HG02763 (cell line): ENCODE data around the gene LONRF2.
"Not testable (repeated sequence)": the region's sequence is repeated elsewhere in the genome, so short reads cannot be mapped to it uniquely, and the experiment has no call there.

Experiments
- ATAC-seq: cut with Tn5 transposase; IDR thresholded peaks from one replicate; pipeline ENCODE4 v1.9.1; 2021; ENCODE audit warnings: mild to moderate bottlenecking, moderate library complexity; ENCODE audit not compliant: unreplicated experiment

LONRF2 gene

DNA sequence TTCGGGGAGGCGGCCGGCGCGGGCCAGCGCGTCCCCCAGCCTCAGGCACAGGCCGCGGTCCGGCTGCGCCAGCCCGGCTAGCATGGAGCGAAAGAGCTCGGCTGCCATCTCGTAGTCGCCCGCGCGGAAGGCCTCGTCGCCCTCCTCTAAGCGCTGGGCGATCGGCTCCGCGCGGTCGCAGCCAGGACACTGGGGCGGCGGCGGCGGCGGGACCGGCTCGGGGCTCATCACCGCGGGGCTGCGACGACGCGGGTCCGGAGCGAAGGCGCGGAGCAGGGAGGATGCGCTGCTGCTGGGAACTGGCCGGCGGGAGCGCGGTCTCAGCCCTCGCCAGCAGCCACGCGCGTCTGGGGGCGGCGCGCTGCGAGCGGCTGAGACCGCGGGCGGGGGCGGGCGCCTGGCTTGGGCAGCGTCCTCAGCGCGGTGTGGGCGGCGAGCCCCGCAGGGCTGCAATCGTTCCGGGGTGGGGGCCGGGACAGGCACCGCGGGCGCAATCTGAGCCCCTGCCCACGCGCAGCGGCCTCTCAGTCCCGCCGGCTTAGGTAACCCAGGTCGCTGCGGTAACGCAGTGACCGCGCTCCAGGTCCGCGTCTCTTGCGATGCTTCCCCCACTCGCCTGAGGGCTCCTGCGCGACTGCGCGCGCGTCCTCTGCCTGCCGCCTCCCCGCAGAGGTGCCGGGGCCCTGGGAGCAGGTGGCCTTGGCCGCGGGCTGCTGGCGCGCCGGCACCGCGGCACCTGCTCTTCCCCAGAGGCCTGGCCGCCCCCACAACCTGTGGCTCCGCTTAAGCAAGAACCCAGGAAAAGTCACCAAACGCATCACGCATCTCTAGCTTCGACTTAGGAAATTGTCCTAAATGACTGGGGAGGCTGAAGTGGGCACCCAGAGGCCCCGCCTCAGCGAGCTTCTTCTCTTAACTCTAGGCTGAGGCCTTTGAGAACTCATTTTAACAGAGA, at the start of gene LONRF2:
LONRF2 (minus strand) TSS at position 636 of the 955 bp plus-strand sequence; CDS start at position 228, 408 bp downstream.
- ATAC-seq = no peak

DNA sequence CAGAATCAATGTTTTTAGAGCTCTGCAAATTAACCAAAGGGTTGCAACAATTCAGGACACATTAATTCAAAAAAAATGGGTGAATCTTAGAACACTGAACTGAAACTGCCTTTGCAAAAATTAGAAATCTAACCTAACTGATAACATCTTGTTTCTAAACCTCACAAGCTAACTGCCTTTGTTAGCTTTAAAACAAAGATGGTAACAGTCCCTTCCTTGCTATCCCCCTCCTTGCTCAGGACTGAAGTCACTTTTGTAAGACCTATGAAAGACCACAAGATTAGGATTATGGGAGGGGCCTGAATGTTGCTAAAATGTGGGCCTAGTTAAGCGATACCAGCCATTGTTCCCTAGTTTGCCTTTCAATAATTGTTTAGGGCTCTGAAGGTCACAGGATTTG, 44.9 kb upstream of the LONRF2 start:
- ATAC-seq = no peak

DNA sequence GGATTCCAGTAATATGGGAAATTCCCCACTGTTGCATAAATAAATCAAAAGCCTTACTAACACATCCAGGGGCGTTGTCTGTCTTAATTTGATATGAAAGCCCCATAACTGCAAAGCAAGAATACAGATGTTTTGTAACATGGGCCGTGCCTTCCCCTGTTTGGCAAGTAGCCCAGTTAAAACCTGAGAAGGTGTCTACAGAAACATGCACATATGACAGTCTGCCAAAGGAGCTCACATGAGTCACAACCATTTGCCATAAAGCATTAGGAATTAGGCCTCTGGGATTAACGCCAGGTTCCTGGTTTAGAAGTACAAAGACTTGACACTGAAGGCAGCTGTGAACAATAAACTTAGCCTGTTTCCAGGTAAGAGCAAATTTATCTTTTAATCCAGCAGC, 43.1 kb upstream of the LONRF2 start:
- ATAC-seq = no peak

DNA sequence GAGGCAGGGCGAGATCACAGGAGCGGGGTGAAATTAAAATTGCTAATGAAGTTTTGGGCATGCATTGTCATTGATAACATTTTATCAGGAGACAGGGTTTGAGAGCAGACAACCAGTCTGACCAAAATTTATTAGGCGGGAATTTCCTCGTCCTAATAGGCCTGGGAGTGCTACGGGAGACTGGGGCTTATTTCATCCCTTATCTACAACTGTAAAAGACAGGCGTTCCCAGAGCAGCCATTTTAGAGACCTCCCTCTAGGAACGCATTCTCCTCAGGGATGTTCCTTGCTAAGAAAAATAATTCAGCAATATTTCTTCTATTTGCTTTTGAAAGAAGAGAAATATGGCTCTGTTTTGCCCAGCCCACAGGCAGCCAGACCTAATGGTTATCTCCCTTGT, 40.0 kb upstream of the LONRF2 start:
- ATAC-seq = not testable (repeated sequence)

DNA sequence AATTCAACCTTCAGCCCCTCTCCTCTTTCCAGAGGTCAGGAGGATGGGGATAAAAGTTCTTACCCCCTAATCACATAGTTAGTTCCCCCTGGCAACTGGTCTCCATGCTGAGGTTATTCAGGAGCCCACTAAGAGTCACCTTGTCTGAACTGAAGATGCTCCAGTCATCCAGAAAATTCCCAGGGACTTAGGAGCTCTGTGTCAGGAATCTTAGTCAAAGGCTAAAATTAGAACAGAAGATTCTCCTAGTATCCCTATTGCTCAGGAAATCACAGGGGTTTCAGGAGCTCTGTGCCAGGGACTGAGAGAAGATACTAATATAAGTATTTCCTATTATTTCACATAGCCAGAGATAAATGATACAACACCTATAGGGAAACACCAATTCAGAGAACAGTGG, 37.3 kb upstream of the LONRF2 start:
- no peak for ATAC-seq

DNA sequence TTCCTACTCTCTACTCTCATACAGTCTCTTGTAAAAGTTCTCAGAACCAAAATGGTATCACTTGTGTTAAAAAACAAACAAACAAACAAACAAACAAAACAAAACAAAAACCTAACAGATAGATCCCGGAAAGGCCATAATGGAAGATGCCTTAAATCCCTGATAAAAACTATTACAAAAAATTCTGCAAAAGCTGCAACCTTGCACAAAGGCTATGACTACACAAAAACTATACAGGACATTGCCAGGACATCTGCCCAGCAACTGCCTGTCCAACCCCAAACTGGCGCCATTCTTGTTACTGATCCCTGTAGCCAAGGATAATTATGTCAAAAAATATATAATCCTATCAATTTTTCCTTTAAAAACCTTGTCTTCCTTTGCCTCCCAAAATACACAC, 36.3 kb upstream of the LONRF2 start:
- no peak for ATAC-seq

DNA sequence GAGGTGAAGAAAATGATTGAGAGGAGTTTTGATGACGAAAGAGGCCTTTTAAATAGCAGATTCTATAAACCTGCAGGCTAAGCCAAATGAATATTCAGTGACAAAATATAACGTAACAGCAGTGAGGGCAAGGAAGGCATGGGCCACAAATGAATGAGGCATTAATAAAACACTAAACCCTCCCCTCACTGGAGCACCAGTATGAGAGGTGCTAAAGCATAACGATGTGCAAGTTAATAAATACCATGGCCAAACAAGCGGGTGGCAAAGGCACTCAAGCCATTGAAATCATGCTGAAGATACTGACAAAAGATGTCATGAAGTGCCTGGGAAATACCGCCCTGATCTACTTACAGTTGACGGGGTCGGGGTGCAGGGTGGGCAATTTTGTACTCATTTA, 30.2 kb upstream of the LONRF2 start:
- ATAC-seq = no peak

DNA sequence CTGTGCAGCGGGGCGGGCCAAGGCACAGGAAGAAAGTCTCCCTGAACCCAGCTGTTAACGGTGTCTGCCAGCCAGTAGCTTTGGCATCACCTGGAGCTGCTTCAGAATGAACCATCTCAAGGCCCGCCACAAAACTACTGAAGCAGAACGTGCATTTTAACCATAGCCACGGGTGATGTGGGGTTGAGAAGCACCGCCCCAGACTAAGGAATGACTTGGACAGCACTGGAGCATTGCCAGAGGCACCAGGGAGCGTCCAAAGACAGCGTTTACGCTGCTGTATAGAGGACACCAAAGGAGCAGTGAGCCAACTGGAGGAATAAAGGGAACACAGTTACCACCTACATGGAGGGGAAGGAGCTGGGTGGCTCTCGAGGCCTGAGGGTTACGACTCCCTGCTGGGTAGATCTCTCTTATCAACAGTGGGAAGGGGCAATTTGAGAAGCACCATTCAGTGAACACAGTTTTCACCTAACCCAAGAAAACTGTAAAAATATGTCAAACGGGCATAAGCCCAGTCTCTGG, 28.4 kb upstream of the LONRF2 start:
- no peak for ATAC-seq

DNA sequence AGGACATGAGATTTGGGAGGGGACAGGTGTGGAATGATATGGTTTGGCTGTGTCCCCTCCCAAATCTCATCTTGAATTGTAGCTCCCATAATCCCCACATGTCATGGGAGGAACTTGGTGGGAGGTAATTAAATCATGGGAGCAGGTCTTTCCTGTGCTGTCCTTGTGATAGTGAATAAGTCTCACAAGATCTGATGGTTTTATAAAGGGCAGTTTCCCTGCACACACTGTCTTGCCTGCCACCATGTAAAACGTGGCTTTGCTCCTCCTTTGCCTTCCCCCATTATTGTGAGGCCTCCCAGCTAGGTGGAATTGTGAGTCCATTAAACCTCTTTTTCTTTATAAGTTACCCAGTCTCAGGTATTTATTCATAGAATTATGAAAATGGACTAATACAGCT, 22.8 kb upstream of the LONRF2 start:
- ATAC-seq = not testable (repeated sequence)

DNA sequence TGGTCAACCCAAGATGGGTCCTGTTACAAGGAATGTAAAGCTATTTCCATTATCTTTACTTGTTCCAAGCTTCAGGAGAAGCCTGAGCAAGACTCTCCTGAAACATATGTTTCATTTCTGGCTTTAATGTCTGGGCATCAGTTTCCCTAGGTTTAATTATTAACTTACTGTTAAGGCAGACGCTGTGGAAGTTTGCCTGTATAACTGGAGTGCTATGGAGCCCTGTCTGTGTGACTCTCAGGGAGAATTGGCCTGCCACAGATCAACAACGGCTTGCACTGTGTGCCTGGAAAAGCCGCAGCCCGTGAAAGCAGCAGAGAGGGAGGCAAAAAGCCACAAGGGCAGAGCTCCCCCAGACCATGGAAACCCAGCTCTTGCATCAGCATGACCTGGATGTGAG, 22.1 kb upstream of the LONRF2 start:
- no peak for ATAC-seq

DNA sequence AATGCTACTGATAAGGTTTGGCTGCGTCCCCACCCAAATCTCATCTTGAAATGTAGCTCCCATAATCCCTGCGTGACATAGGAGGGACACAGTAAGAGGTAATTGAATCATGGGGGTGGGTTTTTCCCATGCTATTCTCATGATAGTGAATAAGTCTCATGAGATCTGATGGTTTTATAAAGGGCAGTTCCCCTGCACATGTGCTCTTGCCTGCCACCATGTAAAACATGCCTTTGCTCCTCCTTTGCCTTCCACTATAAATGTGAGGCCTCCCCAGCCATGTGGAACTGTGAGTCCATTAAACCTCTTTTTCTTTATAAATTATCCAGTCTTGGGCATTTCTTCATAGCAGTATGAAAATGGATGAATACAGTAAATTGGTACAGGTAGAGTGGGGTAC, 20.2 kb upstream of the LONRF2 start:
- not testable (repeated sequence) for ATAC-seq

DNA sequence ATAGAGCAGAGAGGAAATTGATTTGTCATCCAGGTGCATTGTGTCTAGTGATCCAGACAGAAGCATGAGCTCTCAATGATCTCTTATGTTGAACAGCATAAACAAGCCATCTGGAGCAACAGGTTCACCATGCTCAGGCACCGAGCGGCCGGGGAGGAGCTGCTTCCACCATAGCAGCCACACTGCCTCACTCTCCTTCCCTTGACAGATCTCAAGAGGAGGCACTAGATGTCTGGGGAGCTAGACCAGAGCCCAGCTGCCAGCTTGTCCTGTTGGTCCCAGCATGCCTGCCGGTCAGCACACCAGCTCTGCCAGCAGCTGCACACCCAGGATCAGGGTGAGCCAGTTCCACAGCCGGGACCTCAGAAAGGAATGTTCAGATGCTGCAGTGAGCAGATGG, 17.5 kb upstream of the LONRF2 start:
- ATAC-seq = no peak

DNA sequence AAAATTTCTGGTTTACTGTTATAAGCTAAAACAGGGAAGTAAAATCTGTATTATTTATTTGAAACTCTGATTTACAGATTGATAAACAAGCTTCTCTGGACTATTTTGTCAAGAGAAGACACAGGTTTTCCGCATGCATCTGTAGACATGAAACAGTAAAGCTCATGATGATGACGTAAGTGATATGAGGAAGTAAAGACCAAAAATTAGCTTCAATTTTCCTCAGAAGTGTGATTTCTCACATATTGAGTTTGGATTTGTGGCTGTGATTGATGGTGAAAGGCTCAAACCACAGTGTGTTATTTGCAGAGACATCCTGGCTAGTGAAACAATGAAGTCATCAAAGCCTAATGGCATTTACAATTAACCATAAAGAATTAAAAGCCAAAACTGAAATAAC, 12.6 kb upstream of the LONRF2 start:
- no peak for ATAC-seq

DNA sequence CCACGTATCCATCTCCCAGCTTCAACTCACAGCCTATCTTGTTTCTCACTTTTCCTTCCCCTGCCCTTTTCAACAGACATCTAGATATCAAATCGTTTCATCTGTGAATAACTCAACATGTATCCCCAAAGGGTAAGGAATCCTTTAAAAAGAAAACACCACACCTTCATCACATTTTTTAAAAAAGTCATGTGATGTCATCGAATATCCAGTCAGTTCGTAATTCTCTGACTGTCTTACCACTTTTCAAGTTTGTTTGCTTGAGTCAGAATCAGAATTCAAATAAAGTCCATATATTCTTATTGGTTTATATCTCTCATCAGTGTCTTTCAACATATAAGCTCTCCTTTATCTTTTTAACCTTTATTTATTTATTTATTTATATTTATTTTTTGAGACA, 5.4 kb upstream of the LONRF2 start:
- no peak for ATAC-seq

DNA sequence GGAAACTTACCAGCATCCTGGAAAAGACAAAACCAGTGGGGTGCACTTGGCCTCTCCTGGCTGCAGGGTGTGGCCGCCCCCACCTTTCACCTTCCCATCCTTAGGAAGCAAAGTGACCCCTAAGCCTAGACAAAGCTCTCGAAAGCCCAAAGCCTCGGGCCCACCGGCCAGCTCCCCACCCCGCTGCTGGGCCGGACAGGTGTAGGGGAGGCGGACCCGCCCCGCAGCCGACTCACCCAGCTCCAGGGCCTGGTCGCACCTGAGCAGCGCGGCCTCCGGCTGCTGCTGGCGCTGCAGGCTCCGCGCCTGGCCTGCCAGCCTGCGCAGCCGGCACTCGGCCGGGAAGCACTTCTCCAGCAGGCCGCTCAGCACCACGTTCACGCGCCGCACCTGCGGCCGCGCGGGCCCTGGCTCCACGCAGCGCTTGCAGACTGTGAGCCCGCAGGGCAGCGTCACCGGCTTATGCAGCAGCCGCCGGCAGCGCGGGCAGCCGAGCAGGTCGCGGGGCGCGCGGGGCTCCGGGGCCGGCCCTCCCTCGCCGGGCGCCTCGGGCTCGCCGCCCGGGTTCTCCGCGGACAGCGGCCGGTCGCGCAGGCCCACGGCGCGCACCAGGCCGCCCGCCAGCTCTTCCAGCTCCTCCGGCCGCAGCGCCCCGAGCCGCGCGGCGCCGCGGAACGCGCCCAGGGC, 979 bp downstream of the LONRF2 start:
- no peak for ATAC-seq

DNA sequence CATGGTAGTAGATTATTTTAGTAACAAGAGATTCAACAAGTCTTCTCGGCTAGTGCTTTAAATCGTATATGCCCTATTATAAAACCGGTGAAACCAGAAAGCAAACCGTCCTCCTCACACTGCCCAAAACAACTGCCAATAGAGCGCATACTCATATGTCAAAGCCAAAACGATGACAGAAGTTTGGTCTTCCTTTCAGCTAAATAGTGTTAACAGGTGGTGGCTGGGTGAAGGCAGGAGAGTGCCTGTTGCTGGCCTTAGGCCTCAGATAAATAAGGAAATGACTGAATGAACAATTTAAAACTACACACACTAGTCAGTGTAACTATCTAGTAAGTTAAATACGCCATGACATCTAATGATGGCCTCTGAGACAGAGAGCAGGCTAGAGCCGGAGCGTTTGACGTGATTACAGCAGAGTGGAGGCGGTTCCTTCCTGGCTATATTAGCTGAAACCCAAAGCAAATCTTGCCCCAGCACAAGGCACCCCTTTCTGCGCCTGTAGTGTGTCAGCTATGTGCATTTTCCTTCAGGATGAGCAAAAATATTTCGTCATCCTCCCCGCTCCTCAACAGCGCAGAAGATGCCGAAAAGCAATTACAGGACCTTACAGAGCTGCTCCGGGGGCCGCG, 1.6 kb downstream of the LONRF2 start:
- ATAC-seq = no peak

DNA sequence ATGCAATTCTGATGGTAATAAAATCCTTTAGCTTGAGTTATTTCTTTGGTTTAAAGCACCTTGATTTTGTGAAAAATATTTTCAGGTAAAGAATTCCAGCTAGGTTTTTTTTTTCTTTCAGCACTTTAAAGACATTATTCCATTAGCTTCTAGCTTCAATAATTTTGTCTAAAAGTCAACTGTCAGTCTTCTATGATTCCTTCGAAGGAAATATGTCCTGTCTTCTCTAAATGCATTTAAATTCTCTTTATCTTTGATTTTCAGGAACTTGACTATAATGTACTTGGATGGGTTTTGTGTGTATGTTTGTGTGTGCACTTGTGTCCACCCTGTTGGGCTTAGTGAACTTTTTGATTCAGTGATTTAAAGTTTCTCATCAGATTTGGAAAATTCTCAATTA, 4.7 kb downstream of the LONRF2 start:
- ATAC-seq = no peak

DNA sequence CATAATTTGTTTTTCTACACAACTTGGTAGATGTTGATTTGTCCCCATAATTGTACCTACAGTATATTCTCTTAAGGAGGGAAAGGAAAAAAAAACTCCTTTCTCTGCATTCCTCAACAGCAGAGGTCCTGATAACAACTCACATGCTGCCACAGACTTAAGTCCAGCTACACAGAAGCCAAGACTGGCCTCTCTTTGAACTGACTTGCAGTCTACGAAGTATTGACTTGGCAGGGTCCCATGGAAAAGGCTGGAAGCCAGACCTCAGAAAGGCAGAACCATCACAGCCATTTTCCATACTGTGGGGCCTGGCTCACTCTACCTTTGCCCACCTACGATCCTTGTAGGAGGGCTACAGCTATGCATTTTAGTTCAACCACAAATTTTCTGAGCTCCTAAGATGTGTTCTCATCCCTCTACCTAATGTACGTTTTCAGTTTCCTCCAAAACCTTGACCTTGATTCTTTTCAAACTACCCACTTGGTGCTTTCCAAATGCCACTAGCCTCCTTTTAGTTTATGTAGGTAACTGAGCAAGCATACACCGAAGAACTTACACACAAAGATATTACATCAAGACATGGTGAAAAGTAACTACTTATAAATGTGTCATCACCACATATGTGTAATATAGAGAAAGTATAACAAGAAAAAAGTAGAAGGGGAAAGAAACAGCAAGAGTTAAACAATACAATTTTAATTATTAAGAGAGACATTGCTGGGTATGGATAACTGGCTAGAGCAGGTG, 12.2 kb downstream of the LONRF2 start:
- ATAC-seq = no peak

DNA sequence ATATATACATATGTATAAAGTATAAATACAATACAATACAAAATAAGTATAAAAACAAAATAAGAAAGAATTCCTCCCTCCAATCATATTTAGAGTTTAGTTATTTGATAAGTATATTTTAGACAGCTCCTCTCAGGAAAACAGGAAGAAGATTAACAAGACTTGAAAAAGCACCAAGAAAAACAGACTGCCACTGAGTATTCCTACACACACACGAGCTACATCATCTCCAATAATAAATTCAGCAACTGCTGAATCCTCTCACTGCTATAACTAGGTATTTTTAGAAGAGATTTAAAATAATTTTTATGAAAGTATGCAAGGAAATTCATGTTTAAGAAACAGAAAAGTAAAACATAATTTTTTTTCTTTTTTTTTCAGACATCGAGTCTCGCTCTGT, 13.0 kb downstream of the LONRF2 start:
- ATAC-seq = no peak

DNA sequence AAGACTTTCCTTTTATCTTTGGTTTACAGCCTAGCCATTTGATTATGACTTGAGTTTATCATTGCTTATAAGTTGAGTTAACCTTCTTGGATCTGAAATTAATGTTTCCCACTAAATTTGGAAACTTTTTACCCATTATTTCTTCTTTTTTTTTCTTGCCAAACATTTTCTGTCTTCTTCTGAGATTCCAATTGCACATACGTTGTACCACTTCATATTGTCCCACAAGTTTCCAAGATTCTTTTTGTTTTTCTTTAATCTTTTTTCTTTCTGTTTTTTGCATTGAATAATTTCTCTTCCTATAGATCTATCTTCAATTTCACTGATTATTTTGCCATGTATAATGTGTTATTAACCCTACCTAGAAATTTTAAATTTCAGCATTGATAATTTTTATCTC, 18.6 kb downstream of the LONRF2 start:
- no peak for ATAC-seq

DNA sequence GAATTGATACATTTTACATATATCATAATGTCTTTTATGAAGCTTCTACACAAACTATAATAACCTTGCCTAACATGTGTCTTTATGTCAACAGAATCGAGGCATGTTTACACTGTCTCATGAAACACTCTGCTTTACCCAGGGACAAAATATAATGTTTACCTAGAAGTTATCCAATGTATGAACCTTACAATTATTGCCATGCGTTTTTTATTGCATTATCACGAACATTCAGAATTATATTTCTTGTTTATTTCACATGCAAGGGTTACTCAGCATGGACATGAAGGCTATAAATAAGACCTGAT, 19.8 kb downstream of the LONRF2 start:
- ATAC-seq = no peak
